Activated naive CD8-positive, alpha-beta T cell treated with anti-CD3 and anti-CD28 coated beads, Interleukin-2, amount 50 U/mL, for 24 hours (primary cell): ENCODE measurements around the gene H2AZ2.

Source experiments
- ATAC-seq: fragments of 150-1000 bp; cut with Tn5 transposase; one replicate; pipeline ENCODE4 v1.10.0; 2021
- DNase-seq: peaks from one replicate; pipeline ENCODE4 v3.0.0; 2021
- H3K27ac Mint-ChIP-seq: one replicate; pipeline ENCODE4 v1.8.0; 2021; ENCODE audit warnings: mild to moderate bottlenecking, mixed read lengths
- H3K27me3 Mint-ChIP-seq: one replicate; pipeline ENCODE4 v1.8.0; 2021; ENCODE audit warnings: mixed read lengths
- H3K36me3 Mint-ChIP-seq: one replicate; pipeline ENCODE4 v1.8.0; 2021; ENCODE audit warnings: low read depth, mixed read lengths
- H3K4me1 Mint-ChIP-seq: one replicate; pipeline ENCODE4 v1.8.0; 2021; ENCODE audit warnings: mixed read lengths
- H3K4me3 Mint-ChIP-seq: one replicate; pipeline ENCODE4 v1.8.0; 2021; ENCODE audit warnings: mild to moderate bottlenecking, moderate library complexity, mixed read lengths
- H3K9me3 Mint-ChIP-seq: one replicate; pipeline ENCODE4 v1.8.0; 2021; ENCODE audit warnings: mixed read lengths

The H2AZ2 gene

GRCh38 chr7:44847920-44848634, at the start of gene H2AZ2:
H2AZ2 (minus strand) TSS chr7:44848087; CDS start chr7:44847971, 116 bp downstream.
- Mint-ChIP-seq H3K27me3 (peaks cover 2% of the 10 kb centered on the region), H3K27ac (peak within 1 kb of the TSS; percentile 97), H3K9me3 (no peaks in the 10 kb centered on the region), H3K4me3 (peak within 1 kb of the TSS; percentile 96), H3K4me1 (peaks cover 51% of the 10 kb centered on the region), H3K36me3 (peaks cover 12% of the 10 kb centered on the region)
- peak; percentile 100 for DNase-seq
- peak; percentile 91 for ATAC-seq

GRCh38 chr7:44897309-44897708, 49.4 kb upstream of the H2AZ2 start:
- peaks cover 22% of the 10 kb centered on the region for H3K4me1 Mint-ChIP-seq
- DNase-seq (no peak), ATAC-seq (no peak)
- H3K4me3 Mint-ChIP-seq, result no peak overlapping the region
- no peaks in the 10 kb centered on the region for H3K9me3 Mint-ChIP-seq
- H3K27me3 Mint-ChIP-seq, result no peaks in the 10 kb centered on the region
- peak overlapping the region; percentile 27 for H3K27ac Mint-ChIP-seq
- H3K36me3 Mint-ChIP-seq, result no peaks in the 10 kb centered on the region

DNA sequence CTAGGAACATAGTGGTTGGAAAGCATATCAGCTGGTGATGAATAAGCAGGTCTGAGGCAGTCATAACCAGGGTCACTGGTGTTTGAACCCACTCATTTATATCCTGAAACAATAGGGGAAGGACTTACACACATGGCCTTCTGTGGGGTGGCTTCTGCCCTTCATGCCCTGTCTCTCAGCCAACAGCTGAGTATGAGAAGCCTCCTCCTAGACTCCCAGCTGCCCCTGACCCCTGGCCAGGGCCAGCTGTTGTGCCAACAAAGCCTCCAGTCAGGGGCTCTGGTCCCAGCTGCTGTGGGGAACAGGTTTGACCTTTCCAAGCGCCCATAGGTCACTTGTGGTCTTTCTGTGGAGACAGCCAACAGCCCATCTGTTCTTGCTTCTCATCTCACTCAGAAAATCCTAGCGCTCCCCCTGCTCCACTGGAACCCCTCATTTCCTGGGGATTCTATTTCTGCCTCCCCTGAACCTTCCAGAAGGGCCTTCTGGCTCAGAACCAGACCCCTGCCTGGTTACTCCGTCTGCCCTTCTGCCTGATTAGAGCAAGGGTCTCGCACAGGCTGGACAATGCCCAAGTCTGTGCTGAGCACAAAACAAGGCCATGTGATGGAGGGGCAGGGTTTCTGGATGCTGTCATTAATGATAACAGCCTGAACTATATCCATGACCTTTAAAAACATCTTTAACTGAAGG, 47.1 kb upstream of the H2AZ2 start:
- DNase-seq (no peak), ATAC-seq (peak; percentile 79)
- H3K27ac Mint-ChIP-seq, result peak overlapping the region; percentile 10
- peaks cover 41% of the 10 kb centered on the region for H3K4me1 Mint-ChIP-seq
- H3K4me3 Mint-ChIP-seq, result no peak overlapping the region
- no peaks in the 10 kb centered on the region for H3K27me3 Mint-ChIP-seq
- H3K9me3 Mint-ChIP-seq, result no peaks in the 10 kb centered on the region
- no peaks in the 10 kb centered on the region for H3K36me3 Mint-ChIP-seq

- Mint-ChIP-seq H3K4me3 (no peak overlapping the region), H3K27ac (no peak overlapping the region)
Observed at GRCh38 chr7:44893710-44894234, 45.9 kb upstream of the H2AZ2 start.

GRCh38 chr7:44891791-44892190, 43.9 kb upstream of the H2AZ2 start:
- no peak overlapping the region for H3K4me3 Mint-ChIP-seq
- H3K9me3 Mint-ChIP-seq, result no peaks in the 10 kb centered on the region
- H3K4me1 Mint-ChIP-seq, result peaks cover 41% of the 10 kb centered on the region
- H3K36me3 Mint-ChIP-seq, result no peaks in the 10 kb centered on the region
- DNase-seq, result no peak
- no peak for ATAC-seq
- H3K27ac Mint-ChIP-seq, result peak overlapping the region; percentile 86
- no peaks in the 10 kb centered on the region for H3K27me3 Mint-ChIP-seq

More at GRCh38 chr7:44893710-44894234, 45.9 kb upstream of the H2AZ2 start:
- Mint-ChIP-seq H3K4me1 (peaks cover 43% of the 10 kb centered on the region), H3K9me3 (no peaks in the 10 kb centered on the region), H3K27me3 (no peaks in the 10 kb centered on the region), H3K36me3 (no peaks in the 10 kb centered on the region)
- ATAC-seq (no peak), DNase-seq (no peak)

- Mint-ChIP-seq H3K27ac (peak overlapping the region; percentile 86), H3K27me3 (no peaks in the 10 kb centered on the region), H3K4me1 (peaks cover 45% of the 10 kb centered on the region), H3K9me3 (no peaks in the 10 kb centered on the region), H3K4me3 (no peak overlapping the region), H3K36me3 (no peaks in the 10 kb centered on the region)
- DNase-seq, result peak; percentile 32
- ATAC-seq, result peak; percentile 68
Observed at GRCh38 chr7:44891372-44891771, 43.5 kb upstream of the H2AZ2 start.

- no peaks in the 10 kb centered on the region for H3K27me3 Mint-ChIP-seq
- peak overlapping the region; percentile 11 for H3K27ac Mint-ChIP-seq
- no peak for DNase-seq
- no peak for ATAC-seq
- H3K4me1 Mint-ChIP-seq, result peaks cover 46% of the 10 kb centered on the region
- H3K9me3 Mint-ChIP-seq, result no peaks in the 10 kb centered on the region
- no peak overlapping the region for H3K4me3 Mint-ChIP-seq
- H3K36me3 Mint-ChIP-seq, result peaks cover 4% of the 10 kb centered on the region
Observed at GRCh38 chr7:44889086-44889781, 41.3 kb upstream of the H2AZ2 start.

DNA sequence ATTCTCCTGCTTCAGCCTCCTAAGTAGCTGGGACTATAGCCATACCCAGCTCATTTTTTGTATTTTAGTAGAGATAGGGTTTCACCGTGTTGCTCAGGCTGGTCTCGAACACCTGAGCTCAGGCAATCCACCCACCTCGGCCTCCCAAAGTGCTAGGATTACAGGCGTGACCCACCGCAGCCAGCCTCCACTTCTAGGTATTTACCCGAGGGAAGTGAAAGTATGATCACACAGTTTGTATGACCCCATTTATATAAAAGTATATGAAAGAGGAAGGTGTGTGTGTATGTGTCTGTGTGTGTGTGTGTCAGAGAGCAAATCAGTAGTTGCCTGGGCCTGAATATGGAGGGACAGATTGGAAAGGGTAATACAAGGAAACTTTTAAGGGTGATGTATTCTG, 39.4 kb upstream of the H2AZ2 start:
- Mint-ChIP-seq H3K36me3 (peaks cover 21% of the 10 kb centered on the region), H3K9me3 (no peaks in the 10 kb centered on the region), H3K27me3 (no peaks in the 10 kb centered on the region), H3K4me1 (peaks cover 62% of the 10 kb centered on the region), H3K27ac (peak overlapping the region; percentile 98), H3K4me3 (no peak overlapping the region)
- ATAC-seq (no peak), DNase-seq (no peak)

GRCh38 chr7:44885394-44886317, 37.8 kb upstream of the H2AZ2 start, which contains the start of gene PURB:
PURB (minus strand) TSS chr7:44885530; CDS start chr7:44885348, 182 bp downstream.
- Mint-ChIP-seq H3K27me3 (no peaks in the 10 kb centered on the region), H3K9me3 (no peaks in the 10 kb centered on the region), H3K27ac (peak within 1 kb of the TSS; percentile 98), H3K4me1 (peaks cover 61% of the 10 kb centered on the region), H3K36me3 (peaks cover 33% of the 10 kb centered on the region), H3K4me3 (peak within 1 kb of the TSS; percentile 95)
- ATAC-seq (peak; percentile 97), DNase-seq (peak; percentile 98)

GRCh38 chr7:44884621-44885393, 36.9 kb upstream of the H2AZ2 start:
- no peak for ATAC-seq
- H3K36me3 Mint-ChIP-seq, result peaks cover 41% of the 10 kb centered on the region

GRCh38 chr7:44883961-44884620, 36.2 kb upstream of the H2AZ2 start:
- Mint-ChIP-seq H3K27ac (peak overlapping the region; percentile 90), H3K4me1 (peaks cover 70% of the 10 kb centered on the region), H3K9me3 (no peaks in the 10 kb centered on the region), H3K27me3 (no peaks in the 10 kb centered on the region), H3K4me3 (peak overlapping the region; percentile 95), H3K36me3 (peaks cover 45% of the 10 kb centered on the region)
- ATAC-seq, result no peak
- DNase-seq, result no peak

More at GRCh38 chr7:44884621-44885393, 36.9 kb upstream of the H2AZ2 start:
- no peaks in the 10 kb centered on the region for H3K9me3 Mint-ChIP-seq
- H3K27me3 Mint-ChIP-seq, result no peaks in the 10 kb centered on the region
- H3K4me3 Mint-ChIP-seq, result peak overlapping the region; percentile 95
- H3K4me1 Mint-ChIP-seq, result peaks cover 67% of the 10 kb centered on the region
- DNase-seq, result peak; percentile 59
- peak overlapping the region; percentile 98 for H3K27ac Mint-ChIP-seq

GRCh38 chr7:44882899-44883298, 35.0 kb upstream of the H2AZ2 start:
- H3K27ac Mint-ChIP-seq, result no peak overlapping the region
- H3K36me3 Mint-ChIP-seq, result peaks cover 52% of the 10 kb centered on the region
- H3K9me3 Mint-ChIP-seq, result no peaks in the 10 kb centered on the region
- no peaks in the 10 kb centered on the region for H3K27me3 Mint-ChIP-seq
- peak overlapping the region; percentile 95 for H3K4me3 Mint-ChIP-seq
- ATAC-seq (no peak), DNase-seq (no peak)
- peaks cover 72% of the 10 kb centered on the region for H3K4me1 Mint-ChIP-seq

DNA sequence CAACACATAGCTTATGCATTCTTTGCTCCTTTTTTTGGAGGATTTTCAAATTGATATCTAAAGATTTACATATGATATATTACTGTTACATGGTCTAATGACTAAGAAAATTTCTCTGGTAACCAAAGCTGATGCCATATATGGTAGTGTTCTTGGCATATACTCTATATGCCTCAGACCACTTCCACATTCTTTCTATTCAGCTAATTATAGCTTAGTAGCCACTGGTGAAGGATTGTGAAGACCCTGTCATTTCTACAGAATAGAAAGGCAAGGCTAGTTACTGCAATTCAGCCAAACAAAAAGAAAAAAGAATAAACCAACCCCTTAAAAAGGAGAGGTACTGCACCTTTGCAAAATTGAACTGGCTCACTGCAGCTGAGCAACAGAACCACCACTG, 33.7 kb upstream of the H2AZ2 start:
- no peak overlapping the region for H3K27ac Mint-ChIP-seq
- peak overlapping the region; percentile 95 for H3K4me3 Mint-ChIP-seq
- peaks cover 59% of the 10 kb centered on the region for H3K36me3 Mint-ChIP-seq
- ATAC-seq, result no peak
- no peaks in the 10 kb centered on the region for H3K27me3 Mint-ChIP-seq
- no peaks in the 10 kb centered on the region for H3K9me3 Mint-ChIP-seq
- no peak for DNase-seq
- peaks cover 67% of the 10 kb centered on the region for H3K4me1 Mint-ChIP-seq
